Measurements from ENCODE around the gene THRB.
"Not testable (repeated sequence)": the region's sequence is repeated elsewhere in the genome, so short reads cannot be mapped to it uniquely, and the experiment has no call there.

THRB gene

DNA sequence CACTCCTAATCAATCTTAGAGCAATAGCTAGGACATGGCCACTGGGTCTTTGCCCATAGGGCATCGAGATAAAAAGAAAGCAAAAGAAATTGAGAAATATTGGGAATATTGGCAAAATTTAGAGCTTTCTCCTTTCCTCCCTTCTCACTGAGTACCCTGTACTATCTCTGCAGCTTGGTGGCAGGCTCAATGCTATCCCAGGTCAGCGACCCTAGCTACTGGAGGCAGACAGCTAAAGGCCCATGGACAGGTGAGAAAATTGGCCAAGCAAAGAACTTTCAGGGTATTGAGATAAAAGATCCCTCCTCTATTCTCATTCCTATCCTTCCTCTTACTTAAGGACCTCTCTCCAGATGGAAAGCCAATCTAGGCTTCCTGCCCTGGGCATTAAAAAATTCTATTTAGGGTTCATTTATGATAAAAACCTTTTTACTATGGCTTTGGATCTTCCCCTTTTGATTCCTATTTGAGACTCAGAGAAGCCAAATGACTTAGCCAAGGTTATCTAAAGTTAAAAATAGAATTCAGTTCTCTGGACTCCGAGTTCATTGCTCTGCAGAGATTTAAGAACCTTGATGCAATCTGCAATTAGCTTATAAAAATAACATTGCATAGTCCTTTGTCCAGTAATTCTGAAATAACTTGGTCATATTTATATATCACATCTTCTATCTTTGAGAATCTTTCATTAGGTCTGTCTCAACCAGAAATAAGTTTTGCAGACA, 75.4 kb downstream of the THRB start:
- DNase-seq (ENCODE audit: extremely low read depth, low read depth): no peak
- H3K4me3 ChIP-seq (replicated peaks; ENCODE audit: low read depth, low read length): no peak overlapping the region
- TF ChIP-seq, protein P1, sequence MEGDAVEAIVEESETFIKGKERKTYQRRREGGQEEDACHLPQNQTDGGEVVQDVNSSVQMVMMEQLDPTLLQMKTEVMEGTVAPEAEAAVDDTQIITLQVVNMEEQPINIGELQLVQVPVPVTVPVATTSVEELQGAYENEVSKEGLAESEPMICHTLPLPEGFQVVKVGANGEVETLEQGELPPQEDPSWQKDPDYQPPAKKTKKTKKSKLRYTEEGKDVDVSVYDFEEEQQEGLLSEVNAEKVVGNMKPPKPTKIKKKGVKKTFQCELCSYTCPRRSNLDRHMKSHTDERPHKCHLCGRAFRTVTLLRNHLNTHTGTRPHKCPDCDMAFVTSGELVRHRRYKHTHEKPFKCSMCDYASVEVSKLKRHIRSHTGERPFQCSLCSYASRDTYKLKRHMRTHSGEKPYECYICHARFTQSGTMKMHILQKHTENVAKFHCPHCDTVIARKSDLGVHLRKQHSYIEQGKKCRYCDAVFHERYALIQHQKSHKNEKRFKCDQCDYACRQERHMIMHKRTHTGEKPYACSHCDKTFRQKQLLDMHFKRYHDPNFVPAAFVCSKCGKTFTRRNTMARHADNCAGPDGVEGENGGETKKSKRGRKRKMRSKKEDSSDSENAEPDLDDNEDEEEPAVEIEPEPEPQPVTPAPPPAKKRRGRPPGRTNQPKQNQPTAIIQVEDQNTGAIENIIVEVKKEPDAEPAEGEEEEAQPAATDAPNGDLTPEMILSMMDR (IDR thresholded peaks at IDR 0.05; ENCODE audit: low read depth, low read length, missing control alignments): no peak

DNA sequence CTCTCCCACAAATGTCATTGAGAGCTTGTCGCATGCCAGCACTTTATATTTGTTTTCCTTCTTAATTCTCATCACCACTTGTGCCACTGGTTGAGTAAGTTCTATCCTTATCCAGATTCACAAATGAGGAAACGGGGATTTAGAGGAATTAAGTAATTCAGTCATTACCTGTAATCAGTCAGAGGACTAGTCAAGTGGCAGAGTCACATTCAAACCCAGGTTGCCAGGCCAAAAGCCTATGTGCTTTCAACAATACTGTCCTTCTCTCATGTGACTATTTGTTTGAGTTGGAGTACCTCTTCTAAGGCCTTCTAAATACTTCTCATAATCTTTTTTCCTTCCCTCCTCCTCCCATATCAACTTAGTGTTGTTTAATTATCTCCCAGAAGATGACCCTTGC, 76.9 kb downstream of the THRB start:
- H3K4me3 ChIP-seq (replicated peaks; ENCODE audit: low read depth, low read length): no peak overlapping the region
- no peak for DNase-seq (ENCODE audit: extremely low read depth, low read depth)
- TF ChIP-seq, protein P1 (IDR thresholded peaks at IDR 0.05; ENCODE audit: low read depth, low read length, missing control alignments): no peak

DNA sequence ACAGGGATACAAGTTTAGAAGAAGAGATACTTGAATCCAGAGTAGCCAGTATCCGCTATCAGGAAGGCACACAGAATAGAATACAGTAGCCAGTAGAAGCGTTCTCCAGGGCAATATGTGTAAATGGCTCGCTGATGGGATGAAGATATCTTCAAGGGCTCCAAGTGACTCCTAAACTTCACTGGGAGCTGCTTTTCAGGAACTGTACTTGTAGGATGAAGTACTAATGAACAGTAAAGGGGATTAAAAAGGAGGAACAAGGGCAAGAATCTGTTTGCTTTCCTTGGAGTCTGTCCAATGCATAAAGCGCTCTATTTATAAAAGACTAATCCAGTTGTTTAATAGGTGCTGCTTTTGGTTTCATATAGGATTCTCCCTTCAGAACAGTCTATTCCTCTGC, 78.4 kb downstream of the THRB start:
- no peak overlapping the region for H3K4me3 ChIP-seq (replicated peaks; ENCODE audit: low read depth, low read length)
- TF ChIP-seq, protein P1 (IDR thresholded peaks at IDR 0.05; ENCODE audit: low read depth, low read length, missing control alignments): no peak
- no peak for DNase-seq (ENCODE audit: extremely low read depth, low read depth)

DNA sequence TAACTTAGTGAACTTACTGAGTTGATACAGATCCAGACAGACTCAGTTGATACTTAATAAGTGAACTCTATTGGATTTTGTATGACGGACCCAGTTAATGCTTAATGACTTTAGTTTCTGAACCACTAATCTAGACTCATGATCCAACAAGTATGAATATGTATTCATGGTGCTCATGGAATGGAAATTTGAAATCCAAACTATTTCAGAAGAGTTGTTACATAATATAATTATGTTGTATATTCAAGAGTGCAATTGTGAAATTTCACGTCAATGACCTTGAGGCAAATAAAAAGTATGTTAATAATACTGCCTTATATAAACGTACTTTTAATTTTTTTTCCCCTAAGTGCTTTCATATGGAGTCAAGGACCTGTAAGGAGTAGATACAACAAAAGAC, 78.8 kb downstream of the THRB start:
- DNase-seq (ENCODE audit: extremely low read depth, low read depth): no peak
- no peak overlapping the region for H3K4me3 ChIP-seq (replicated peaks; ENCODE audit: low read depth, low read length)
- TF ChIP-seq, protein P1 (IDR thresholded peaks at IDR 0.05; ENCODE audit: low read depth, low read length, missing control alignments): no peak

DNA sequence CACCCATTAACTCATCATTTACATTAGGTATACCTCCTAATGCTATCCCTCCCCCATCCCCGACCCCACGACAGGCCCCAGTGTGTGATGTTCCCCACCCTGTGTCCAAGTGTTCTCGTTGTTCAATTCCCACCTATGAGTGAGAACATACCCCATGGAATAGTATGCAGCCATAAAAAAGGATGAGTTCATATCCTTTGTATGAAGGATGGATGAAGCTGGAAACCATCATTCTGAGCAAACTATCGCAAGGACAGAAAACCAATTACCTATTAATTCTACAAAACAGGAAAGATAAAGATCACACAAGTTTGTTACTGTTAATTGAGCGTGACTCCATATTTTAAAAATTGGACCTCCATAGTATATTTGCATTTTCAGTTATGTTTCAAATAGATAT, 81.0 kb downstream of the THRB start:
- DNase-seq (ENCODE audit: extremely low read depth, low read depth); H3K4me3 ChIP-seq (replicated peaks; ENCODE audit: low read depth, low read length): not testable (repeated sequence)

DNA sequence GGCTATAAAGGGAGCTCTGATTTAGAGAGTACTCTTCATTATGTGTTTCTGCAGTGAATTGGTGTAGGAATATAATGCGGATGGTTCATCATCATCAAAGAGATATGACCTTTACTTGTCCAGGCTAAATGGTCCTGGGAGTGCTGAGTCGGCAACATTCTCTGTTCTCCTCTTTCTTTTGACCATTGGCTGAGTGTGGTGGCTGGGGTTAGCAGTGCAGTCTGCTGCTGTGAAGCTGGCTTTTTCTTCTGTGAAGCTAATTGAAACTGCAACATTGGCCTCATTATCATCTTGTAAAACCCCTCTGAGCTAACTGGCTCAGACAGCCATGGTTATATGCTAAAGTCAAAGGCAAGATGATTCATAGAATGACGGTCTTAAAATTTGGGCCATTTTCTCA, 83.8 kb downstream of the THRB start:
- TF ChIP-seq, protein P1 (IDR thresholded peaks at IDR 0.05; ENCODE audit: low read depth, low read length, missing control alignments): no peak

DNA sequence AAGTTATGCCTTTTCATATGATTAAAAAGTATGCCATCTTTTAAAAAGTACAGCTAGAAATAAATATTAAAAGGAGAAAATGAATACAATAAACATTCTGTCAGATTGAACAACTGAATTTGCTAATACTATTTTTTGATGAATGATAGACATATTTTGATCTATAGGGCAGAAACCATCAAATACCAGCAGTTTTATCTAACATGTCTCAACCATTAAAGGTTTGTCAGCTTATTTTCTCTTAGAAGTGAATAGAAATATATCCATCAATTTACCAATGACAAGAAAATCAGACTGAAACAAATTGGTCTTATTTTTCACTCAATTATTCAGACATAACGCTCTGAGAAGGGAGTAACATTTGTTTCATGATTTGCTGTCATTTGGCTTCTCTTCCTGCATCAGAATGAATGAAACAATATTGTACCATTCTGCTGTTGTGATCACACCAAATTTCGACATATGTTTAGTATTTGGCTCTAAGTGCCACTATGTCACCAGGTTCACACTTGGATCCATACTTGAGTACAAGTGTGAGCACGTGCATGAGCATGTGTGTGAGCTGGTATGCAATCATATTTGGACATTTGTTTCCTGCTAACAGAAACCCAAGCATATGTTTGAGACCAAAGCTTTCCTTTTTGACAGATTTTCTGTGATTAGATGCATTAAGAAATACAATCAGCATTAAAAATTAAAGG, 86.5 kb downstream of the THRB start:
- DNase-seq (ENCODE audit: extremely low read depth, low read depth): no peak
- TF ChIP-seq, protein P1 (IDR thresholded peaks at IDR 0.05; ENCODE audit: low read depth, low read length, missing control alignments): no peak
- H3K4me3 ChIP-seq (replicated peaks; ENCODE audit: low read depth, low read length): no peak overlapping the region

More for the DNA sequence above, 83.8 kb downstream of the THRB start:
- H3K4me3 ChIP-seq (replicated peaks; ENCODE audit: low read depth, low read length): no peak overlapping the region
- no peak for DNase-seq (ENCODE audit: extremely low read depth, low read depth)
